GM19455 (cell line): ENCODE measurements around the gene ARL14.

Experiments used
- ATAC-seq: cut with Tn5 transposase; IDR thresholded peaks from one replicate; pipeline ENCODE4 v1.9.1; 2021; ENCODE audit not compliant: unreplicated experiment

ARL14 gene

GRCh38 chr3:160719710-160720109, 42.8 kb downstream of the ARL14 start:
- ATAC-seq: no peak

GRCh38 chr3:160720123-160720746, 43.3 kb downstream of the ARL14 start:
- no peak for ATAC-seq

- no peak for ATAC-seq
Measured at GRCh38 chr3:160722331-160722730, 45.4 kb downstream of the ARL14 start.

GRCh38 chr3:160725338-160725737, 48.4 kb downstream of the ARL14 start:
- ATAC-seq: no peak
